ENCODE results near the gene CMTR1. TPM values are rescaled to one million over a fixed set of nuclear protein-coding genes. Genes with fewer than 3 reads are reported as not detected.
A peak's percentile ranks its signal among the peaks of the same experiment; 100 is the strongest.
"Not testable (repeated sequence)": the region's sequence is repeated elsewhere in the genome, so short reads cannot be mapped to it uniquely, and the experiment has no call there.

Gene CMTR1
- polyA plus RNA-seq, 4 donors: 43.2 to 48.5 (median 45.4) TPM

GRCh38 chr6:37490536-37491170, 57.6 kb downstream of the CMTR1 start:
- DNase-seq (ENCODE audit: low read depth in 4 of 4, low spot score in 3 of 4): no peak

- DNase-seq (ENCODE audit: low read depth in 4 of 4, low spot score in 3 of 4): no peak
These were observed 58.3 kb downstream of the CMTR1 start for GRCh38 chr6:37491171-37491829.

- no peak for DNase-seq (ENCODE audit: low read depth in 4 of 4, low spot score in 3 of 4)
These were observed 58.8 kb downstream of the CMTR1 start for GRCh38 chr6:37491830-37492208.

GRCh38 chr6:37492236-37492972, 59.4 kb downstream of the CMTR1 start:
- no peak for DNase-seq (ENCODE audit: low read depth in 4 of 4, low spot score in 3 of 4)

GRCh38 chr6:37492991-37493660, 60.1 kb downstream of the CMTR1 start:
- no peak for DNase-seq (ENCODE audit: low read depth in 4 of 4, low spot score in 3 of 4)

GRCh38 chr6:37493661-37493995, 60.6 kb downstream of the CMTR1 start:
- DNase-seq (ENCODE audit: low read depth in 4 of 4, low spot score in 3 of 4): no peak

- no peak for DNase-seq (ENCODE audit: low read depth in 4 of 4, low spot score in 3 of 4)
These were observed 62.4 kb downstream of the CMTR1 start for GRCh38 chr6:37495244-37495934.

- DNase-seq (ENCODE audit: low read depth in 4 of 4, low spot score in 3 of 4): no peak
These were observed 64.2 kb downstream of the CMTR1 start for GRCh38 chr6:37496951-37497885.

GRCh38 chr6:37499433-37500293, 66.6 kb downstream of the CMTR1 start, which contains the start of gene CCDC167:
TSS of gene CCDC167 (minus strand) at chr6:37499893. CDS start at chr6:37499863, 30 bp downstream.
- DNase-seq (ENCODE audit: low read depth in 4 of 4, low spot score in 3 of 4): peak; percentile 87 to 94 (median 88)

- no peak for DNase-seq (ENCODE audit: low read depth in 4 of 4, low spot score in 3 of 4)
These were observed 67.2 kb downstream of the CMTR1 start for GRCh38 chr6:37500294-37500608.

- DNase-seq (ENCODE audit: low read depth in 4 of 4, low spot score in 3 of 4): not testable (repeated sequence)
These were observed 67.9 kb downstream of the CMTR1 start for GRCh38 chr6:37500904-37501303.

GRCh38 chr6:37501632-37502491, 68.8 kb downstream of the CMTR1 start:
- no peak for DNase-seq (ENCODE audit: low read depth in 4 of 4, low spot score in 3 of 4)

- DNase-seq (ENCODE audit: low read depth in 4 of 4, low spot score in 3 of 4): no peak
These were observed 69.8 kb downstream of the CMTR1 start for GRCh38 chr6:37502703-37503291.

- DNase-seq (ENCODE audit: low read depth in 4 of 4, low spot score in 3 of 4): no peak
These were observed 70.4 kb downstream of the CMTR1 start for GRCh38 chr6:37503309-37503965.

- DNase-seq (ENCODE audit: low read depth in 4 of 4, low spot score in 3 of 4): no peak
These were observed 71.0 kb downstream of the CMTR1 start for GRCh38 chr6:37504024-37504423.

- DNase-seq (ENCODE audit: low read depth in 4 of 4, low spot score in 3 of 4): no peak
These were observed 73.5 kb downstream of the CMTR1 start for GRCh38 chr6:37506479-37506878.

GRCh38 chr6:37507077-37507476, 74.1 kb downstream of the CMTR1 start:
- no peak for DNase-seq (ENCODE audit: low read depth in 4 of 4, low spot score in 3 of 4)

Data from left renal pelvis (tissue), 4 donors.